Measurements from ENCODE around the gene STXBP6.

- TF ChIP-seq, protein P1, sequence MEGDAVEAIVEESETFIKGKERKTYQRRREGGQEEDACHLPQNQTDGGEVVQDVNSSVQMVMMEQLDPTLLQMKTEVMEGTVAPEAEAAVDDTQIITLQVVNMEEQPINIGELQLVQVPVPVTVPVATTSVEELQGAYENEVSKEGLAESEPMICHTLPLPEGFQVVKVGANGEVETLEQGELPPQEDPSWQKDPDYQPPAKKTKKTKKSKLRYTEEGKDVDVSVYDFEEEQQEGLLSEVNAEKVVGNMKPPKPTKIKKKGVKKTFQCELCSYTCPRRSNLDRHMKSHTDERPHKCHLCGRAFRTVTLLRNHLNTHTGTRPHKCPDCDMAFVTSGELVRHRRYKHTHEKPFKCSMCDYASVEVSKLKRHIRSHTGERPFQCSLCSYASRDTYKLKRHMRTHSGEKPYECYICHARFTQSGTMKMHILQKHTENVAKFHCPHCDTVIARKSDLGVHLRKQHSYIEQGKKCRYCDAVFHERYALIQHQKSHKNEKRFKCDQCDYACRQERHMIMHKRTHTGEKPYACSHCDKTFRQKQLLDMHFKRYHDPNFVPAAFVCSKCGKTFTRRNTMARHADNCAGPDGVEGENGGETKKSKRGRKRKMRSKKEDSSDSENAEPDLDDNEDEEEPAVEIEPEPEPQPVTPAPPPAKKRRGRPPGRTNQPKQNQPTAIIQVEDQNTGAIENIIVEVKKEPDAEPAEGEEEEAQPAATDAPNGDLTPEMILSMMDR (IDR thresholded peaks at IDR 0.05) = no peak
- TF ChIP-seq EZH2phosphoT487 (IDR thresholded peaks at IDR 0.05) = peak; percentile 89
These were observed at the start of gene STXBP6 for GRCh38 chr14:25049568-25050268.

All from neural progenitor cell (in vitro differentiated cells).